ENCODE measurements around the gene PPIH. TPM values are rescaled to one million over a fixed set of nuclear protein-coding genes. Genes with fewer than 3 reads are reported as not detected.

Gene PPIH
- total and polyA plus RNA-seq, 2 of the 13 experiments (the other 11 are each of a cell fraction or from before 2014, with no cell fraction given) = 29.9 to 72.6 TPM

GRCh38 chr1:42657981-42658876 lies at the start of gene PPIH (continued):
- TF ChIP-seq JUN (CRISPR knock-in tag; IDR thresholded peaks at IDR 0.05) (no peak), SKI (IDR thresholded peaks at IDR 0.05; ENCODE audit: partially characterized antibody) (peak; percentile 85), ZNF333 (CRISPR knock-in tag; IDR thresholded peaks at IDR 0.05; ENCODE audit: borderline replicate concordance) (0 out of 2 replicates have a peak, but pooled peaks have one; percentile 38), ZNF354B (CRISPR knock-in tag; IDR thresholded peaks at IDR 0.05) (no peak), ZNF589 (CRISPR knock-in tag; conservative IDR thresholded peaks at IDR 0.05) (peak; percentile 73; the same call in 1 of the 2 replicates), HNF1B (CRISPR knock-in tag; IDR thresholded peaks at IDR 0.05) (peak; percentile 93), ARNTL (CRISPR knock-in tag; IDR thresholded peaks at IDR 0.05) (no peak; the same call in 1 of the 2 replicates), CENPT (CRISPR knock-in tag; IDR thresholded peaks at IDR 0.05; ENCODE audit: low read depth) (0 out of 2 replicates have a peak, but pooled peaks have one; percentile 37), ARNT2 (CRISPR knock-in tag; IDR thresholded peaks at IDR 0.05; ENCODE audit: low read depth) (peak; percentile 83), HINFP (CRISPR knock-in tag; IDR thresholded peaks at IDR 0.05; ENCODE audit: low read depth) (peak; percentile 98), ZNF205 (CRISPR knock-in tag; IDR thresholded peaks at IDR 0.05) (peak; percentile 20; the same call in 1 of the 2 replicates), ZNF660 (CRISPR knock-in tag; IDR thresholded peaks at IDR 0.05; ENCODE audit: borderline replicate concordance, low read depth) (no peak), HBP1 (CRISPR knock-in tag; IDR thresholded peaks at IDR 0.05; ENCODE audit: low read depth) (peak; percentile 96; the same call in 1 of the 2 replicates), JARID2 (CRISPR knock-in tag; IDR thresholded peaks at IDR 0.05; ENCODE audit: insufficient replicate concordance) (no peak), HDAC6 (IDR thresholded peaks at IDR 0.05; ENCODE audit: low read depth, low read length) (no peak), ZNF644 (CRISPR knock-in tag; IDR thresholded peaks at IDR 0.05; ENCODE audit: low read depth) (no peak), ZNF639 (CRISPR knock-in tag; conservative IDR thresholded peaks at IDR 0.05) (no peak), ZNF367 (CRISPR knock-in tag; IDR thresholded peaks at IDR 0.05; ENCODE audit: borderline replicate concordance) (no peak; the same call in 1 of the 2 replicates), GLI4 (CRISPR knock-in tag; IDR thresholded peaks at IDR 0.05; ENCODE audit: borderline replicate concordance) (peak; percentile 64; the same call in 1 of the 2 replicates), ZNF136 (CRISPR knock-in tag; IDR thresholded peaks at IDR 0.05; ENCODE audit: low read depth) (peak; percentile 76; the same call in 1 of the 2 replicates)
- TF ChIP-seq, protein P1, sequence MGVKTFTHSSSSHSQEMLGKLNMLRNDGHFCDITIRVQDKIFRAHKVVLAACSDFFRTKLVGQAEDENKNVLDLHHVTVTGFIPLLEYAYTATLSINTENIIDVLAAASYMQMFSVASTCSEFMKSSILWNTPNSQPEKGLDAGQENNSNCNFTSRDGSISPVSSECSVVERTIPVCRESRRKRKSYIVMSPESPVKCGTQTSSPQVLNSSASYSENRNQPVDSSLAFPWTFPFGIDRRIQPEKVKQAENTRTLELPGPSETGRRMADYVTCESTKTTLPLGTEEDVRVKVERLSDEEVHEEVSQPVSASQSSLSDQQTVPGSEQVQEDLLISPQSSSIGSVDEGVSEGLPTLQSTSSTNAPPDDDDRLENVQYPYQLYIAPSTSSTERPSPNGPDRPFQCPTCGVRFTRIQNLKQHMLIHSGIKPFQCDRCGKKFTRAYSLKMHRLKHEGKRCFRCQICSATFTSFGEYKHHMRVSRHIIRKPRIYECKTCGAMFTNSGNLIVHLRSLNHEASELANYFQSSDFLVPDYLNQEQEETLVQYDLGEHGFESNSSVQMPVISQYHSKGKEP (CRISPR knock-in tag; IDR thresholded peaks at IDR 0.05) = no peak
